ENCODE results near the gene DBI.
A peak's percentile ranks its signal among the peaks of the same experiment; 100 is the strongest.

The DBI gene

DNA sequence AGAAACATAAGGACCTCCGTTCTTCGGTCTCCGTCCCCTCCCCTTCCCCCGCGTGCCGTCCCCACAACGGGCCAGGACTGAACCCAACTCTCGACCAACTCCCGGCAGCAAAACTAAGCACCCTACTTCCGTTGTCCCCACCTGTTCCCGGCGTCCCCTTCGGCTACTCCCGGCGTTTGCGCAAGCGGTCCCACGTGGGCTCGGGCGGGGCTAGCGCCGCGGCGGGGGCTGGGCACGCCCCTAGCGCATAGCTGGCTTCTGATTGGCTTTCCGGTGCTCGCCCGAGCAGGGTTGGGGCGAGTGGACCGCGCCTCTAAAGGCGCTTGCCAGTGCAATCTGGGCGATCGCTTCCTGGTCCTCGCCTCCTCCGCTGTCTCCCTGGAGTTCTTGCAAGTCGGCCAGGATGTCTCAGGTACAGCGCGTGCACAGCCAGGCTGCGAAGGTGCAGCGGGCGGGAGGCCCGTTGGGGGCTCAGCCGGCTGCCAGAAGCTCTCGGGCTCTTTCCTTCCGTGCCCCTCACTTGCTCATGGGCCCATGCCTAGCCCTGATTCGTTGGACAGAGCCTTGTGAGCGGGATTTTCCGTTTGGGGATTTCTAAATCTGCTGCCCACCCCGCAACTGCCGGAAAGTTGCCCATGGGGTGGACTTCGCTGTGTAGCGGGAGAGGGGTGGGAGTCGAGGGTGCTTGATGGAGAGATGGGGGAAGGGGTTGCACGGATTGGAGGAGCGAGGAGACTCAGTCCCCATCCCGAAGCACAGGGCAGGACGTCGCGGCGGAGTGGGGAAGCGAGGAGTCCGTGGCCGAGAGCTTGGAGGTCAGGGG, at the start of gene DBI, which contains the start of gene C2orf76:
Gene DBI, plus strand, starts transcription at position 329 of the 823 bp plus-strand sequence. Its CDS starts 75 bp downstream, at position 404.
Gene C2orf76, minus strand, starts transcription at position 186 of the 823 bp plus-strand sequence. CDS start 26,875 bp downstream, outside the sequence.
- DNase-seq: peak; percentile 83 to 91

DNA sequence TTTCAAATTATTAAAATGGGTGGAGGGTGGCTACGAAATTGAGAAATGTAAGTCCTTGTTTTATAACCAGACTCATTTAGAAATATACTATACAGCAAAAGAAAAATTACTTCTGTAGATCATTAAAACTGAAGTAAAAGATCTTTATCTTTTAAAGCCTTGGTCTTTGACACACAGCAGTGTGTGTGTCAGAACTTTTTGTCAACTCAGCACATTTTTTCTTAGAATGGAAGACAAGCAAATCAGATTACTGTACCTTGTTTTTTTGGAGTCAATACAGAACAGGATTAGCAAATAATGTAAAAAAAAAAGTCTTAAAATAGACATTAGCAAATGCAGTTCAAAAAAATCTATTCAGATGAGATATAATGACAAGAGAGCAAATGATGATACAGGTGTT, 49.2 kb upstream of the DBI start:
- DNase-seq: no peak

DNA sequence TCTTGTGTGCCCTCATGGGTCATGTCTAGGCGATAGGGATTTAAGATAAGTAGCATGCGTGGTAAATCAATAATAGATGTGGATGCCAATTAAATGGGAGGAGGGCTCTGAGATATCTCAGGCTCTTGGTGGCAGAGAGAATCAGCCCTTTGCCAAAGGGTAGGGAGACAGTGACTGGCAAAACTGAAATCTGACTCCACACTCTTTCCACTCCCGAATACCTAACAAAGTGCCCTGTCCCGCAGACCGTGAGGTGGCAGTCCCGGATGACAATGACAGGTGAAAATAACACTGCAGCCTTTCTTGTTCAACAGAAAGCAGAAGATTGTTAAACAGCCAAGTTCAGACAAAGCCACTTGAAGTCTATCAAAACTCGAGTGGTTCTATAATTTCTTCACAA, 47.2 kb upstream of the DBI start:
- no peak for DNase-seq

DNA sequence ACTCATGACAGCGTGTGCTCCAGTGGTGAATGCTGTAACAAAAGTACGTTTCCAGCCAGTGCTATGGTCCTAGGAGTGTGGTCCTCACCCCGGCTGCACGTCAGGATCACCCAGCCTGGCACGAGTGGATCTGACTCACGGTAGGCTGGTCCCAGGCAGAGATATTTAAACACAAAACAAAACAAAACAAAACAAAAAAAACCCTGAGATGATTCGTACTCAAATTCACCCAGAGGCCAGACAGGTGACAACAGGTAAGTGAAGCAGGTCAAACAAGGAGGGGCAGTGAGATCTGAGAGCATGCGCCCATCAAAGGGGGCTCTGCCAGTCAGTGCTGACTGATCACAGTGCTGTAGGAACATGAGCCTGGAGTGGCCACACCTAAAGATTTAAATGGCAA, 43.3 kb upstream of the DBI start:
- no peak for DNase-seq

DNA sequence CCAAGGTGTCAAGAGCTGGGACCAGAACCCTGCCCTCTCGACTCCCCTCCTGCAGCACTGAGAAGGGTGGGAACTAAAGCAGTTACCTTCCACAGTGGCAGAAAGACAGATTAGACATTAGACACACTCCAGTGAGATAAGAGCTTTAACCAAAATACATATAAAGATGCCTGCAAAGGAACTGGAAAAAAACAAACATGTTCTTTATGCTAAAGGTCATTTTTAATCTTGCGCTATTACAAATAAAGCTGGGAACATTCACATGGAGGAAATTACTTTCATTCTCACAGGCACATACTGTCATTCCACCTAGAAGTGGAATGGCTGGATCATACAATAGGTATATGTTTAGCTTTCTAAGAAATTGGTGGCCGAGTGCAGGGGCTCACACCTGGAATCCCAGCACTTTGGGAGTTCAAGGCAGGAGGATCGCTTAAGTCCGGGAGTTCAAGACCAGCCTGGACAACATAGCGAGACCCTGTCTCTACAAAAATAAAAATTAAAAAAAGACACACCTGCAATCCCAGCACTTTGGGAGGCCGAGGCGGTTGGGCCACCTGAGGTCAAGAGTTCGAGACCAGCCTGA, 42.0 kb upstream of the DBI start:
- DNase-seq: no peak

DNA sequence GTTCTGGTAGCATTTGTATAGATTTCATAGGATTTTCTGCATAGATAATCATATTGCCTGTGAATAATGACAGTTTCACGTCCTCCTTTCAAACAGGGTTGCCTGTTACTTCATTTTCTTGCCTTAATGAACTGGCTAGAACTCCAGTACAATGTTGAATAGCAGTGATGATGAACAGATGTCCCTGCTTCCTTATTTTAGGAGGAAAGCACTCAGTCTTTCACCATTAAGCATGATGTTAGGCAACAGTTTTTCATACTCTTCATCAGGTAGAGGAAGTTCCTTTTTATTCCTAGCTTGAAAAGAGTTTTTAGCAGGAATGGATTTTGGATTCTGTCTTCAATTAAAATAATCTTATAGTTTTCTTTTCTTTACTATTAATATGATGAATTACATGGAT, 39.8 kb upstream of the DBI start:
- DNase-seq: no peak

DNA sequence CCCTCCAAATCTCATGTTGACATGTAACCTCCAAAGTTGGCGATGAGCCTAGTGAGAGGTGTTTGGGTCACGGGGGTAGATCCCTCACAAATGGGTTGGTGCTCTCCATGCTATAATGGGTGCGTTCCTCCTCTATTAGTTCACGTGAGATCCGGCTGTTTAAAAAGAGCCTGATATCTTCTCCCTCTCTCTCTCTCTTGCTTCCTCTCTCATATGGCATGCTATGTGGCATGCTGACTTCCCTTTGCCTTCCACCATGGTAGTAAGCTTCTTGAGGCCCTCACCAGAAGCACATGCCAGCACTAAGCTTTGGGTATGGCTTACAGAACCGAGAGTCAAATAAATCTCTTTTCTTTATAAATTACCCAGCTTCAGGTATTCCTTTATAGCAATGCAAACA, 39.3 kb upstream of the DBI start:
- DNase-seq: no peak

DNA sequence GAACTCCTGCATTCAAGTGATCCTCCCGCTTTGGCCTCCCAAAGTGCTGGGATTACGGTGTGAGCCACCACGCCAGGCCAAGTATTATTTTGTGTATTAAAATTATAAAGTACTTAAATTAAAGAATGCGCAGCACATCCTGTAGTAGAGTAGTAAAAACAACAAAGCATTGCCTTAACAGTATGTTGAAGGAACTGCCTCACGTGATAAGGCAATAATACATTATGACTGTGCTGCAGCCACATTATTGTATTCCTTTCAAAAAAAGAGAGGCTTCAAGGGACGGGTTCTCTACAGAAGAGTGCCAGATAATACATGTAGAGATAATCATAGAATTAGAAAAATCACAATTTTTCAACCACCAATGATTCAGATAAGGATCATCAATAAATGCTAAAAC, 33.8 kb upstream of the DBI start:
- no peak for DNase-seq

DNA sequence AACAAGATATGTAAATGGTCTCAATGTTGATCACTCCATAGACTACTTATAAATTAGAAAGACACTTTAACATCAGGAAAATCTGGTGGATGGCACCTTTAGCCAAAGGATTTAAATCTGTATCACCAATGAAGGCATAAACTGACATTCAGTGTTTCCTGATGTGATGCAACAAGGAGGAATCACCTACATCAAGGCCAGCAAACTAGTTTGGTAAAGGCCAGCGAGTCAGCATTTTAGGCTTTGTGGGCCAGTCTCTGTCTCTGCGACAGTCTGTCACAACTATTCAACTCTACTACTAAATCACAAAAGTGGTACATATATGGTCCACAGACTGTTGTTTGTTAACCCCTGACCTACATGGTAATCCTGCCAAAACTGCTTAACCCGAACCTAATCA, 33.4 kb upstream of the DBI start:
- no peak for DNase-seq

DNA sequence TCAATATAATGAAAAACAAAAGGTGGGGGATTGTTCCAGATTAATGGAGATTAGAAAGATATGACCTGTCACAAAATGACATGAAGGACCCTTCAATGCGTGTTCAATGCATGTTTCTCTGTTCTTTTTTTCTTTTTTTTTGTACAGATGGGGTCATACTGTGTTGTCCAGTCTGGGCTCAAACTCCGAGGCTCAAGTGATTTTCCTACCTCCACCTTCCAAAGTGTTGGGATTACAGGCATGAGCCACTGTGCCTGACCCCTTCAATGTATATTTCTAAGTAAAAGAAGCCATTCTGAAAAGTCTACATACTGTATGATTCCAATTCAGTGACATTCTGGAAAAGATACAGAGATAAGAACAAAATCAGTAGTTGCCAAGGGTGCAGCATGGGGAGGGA, 32.9 kb upstream of the DBI start:
- DNase-seq: no peak

DNA sequence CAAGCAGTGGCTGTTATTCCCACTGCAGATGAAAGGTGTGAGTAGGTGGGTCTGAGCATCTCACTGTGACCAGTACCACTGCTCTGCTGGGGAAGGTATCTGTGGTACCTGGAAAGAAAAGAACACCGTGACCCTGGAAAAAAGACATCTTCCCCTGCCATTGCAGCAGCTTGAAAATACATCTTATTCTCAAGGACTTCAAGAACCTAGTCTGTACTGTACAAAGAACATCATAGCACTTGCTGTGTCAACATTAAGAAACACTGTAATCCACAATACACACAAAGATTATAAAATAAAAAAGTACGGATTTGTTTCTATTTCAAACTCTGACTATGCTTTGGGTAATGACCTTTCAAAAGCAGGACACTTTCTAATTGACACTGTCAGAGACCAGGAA, 29.0 kb upstream of the DBI start:
- no peak for DNase-seq

DNA sequence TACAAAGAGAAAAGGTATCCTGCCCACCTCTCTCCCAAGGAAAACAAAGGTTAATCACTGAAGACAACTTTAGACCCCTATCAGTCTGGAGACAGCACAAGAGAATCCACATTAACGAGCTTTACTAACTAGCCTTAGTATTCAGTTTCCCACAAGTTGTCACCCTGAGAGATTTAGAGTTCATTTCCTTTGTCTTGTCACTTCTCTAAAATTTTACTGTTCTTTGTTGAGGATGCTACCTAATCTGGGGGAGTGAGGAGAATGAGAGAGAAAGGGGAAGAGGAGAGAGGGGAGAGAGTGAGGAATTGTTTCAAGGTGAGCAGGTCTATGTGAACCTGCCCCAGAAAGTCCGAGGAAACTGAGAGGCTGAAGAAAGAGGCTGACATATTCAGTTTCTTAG, 28.5 kb upstream of the DBI start:
- DNase-seq: no peak

DNA sequence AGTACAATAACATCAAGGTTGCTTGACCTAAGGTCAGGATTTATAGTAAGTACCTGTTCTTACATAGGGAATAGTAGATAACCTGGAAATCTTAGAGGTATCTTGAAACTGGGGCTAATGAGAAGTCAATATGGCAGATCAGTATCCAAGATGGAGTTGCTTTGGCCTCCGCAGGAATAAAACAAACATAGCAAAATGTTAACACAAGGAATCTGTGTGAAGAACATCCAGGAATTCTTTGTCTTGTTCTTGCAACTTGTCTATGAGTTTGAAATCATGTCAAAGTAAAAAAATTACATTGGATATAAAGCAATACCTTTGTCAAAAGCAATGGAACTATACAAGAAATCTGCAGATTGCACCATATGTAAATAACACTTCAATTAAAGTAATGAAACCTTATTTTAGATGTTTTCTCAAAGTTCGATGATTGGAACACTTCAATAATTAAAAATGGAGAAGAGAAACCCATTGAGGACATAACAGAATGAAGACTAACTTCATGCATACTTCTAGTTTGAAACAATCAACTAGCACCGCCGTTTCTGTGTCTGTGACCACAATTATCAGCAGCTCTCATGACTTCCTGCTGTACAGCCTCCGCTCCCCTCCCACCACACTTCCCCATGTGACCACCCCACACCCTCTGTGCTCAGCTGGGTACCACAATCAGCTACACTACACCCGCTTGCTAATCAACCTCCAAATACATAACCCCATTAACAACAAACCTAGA, 27.8 kb upstream of the DBI start:
- no peak for DNase-seq

DNA sequence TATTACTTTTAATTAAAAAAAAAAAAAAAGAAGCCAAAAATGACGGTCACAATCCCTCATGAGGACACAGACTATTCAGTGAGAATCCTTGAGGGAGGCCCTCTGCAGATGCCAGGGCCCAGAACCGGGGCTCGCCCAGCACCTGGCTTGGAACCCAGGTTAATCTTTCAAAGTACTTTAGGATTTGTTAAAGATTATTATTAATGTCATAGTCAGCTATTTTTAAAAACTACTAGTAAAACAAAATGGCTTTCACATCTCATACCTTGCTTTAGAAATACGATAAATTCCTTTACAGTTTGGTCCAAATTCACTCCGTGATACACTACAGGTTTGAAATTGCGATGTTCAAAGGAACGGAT, 27.2 kb upstream of the DBI start:
- DNase-seq: no peak

DNA sequence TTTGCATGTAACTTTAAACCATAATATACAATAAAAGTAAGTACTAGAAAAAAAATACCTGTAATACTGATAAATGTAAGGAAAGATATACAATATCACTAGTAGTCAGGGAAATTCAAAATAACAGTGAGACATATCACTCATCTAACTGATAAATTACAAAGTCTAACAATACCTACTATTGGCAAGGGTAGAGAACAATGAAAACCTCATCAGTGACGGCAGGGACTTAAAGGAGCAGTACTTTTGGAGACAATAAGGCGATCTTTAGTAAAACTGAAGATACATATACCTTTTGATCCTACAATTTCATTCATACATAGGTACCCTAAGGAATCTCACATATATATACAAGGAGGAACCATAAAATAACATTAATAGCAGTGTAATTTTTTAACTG, 25.1 kb upstream of the DBI start:
- no peak for DNase-seq

DNA sequence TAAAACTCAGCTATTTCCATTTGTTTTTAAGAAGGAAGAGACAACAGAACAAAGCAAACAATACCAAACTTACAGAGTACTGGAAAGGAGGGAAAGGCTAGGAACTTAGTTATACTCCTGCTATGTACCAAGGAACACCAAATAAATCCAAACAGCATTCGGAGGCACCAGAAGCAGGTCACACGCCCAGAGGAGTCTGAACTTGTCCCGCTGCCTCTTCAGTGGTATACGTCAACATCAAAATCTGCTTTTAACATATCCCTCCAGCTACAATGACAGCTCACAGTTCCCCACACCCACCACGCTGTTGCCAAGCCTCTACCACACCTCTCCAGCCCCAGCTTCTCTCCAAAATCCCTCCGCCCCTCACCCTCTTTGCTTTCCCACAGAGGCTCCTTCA, 17.5 kb upstream of the DBI start:
- DNase-seq: no peak

DNA sequence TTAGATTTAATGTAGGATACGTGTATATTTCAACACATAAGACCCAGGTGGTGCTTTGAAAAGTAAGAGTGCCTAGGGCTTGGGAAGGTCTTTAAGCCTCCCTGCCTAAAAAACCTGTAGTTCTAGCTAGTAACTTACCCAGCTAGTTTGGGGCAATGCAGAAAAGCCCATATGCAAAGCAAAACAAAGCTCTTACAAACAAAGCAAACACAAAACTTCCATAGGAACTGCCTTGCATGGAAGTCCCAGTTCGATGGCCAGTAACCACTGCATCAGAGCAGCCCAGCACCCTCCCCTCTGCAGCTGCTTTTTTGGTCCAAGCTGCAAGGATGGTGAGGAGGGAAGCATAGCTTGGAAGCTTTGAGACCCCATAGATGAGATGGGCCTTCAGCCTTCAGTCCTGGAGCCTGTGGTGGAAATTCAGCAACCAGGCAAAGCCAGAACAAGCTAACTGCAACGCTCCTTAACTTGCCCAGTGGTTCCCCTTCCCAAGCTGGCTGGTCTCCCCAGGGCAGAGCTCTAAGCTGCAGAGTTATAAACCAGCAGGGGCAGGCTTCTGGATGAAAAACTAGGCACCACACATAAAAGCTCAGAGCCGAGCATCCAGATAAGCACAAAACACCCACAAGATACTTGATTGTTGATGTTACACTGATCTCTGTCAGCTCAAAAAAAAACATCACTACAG, 16.3 kb upstream of the DBI start:
- no peak for DNase-seq

DNA sequence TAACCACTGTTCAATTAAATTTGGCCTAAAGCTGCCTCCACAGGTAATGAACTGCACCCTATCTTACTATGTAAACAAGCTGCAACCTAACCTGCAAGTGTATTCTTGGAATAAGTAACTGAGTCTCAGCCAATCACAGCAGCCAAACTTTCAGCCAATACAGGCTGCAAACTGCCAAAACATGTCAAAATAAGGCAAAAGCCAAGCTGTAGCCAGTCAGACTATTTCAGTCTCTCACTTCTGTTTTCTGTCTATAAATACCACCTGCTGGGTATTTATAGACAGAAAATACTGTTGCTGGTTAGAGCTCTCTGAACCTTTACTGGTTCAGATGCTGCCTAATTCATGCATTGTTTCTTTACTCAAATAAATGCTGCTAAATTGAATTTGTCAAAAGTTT, 14.4 kb upstream of the DBI start:
- DNase-seq: no peak

DNA sequence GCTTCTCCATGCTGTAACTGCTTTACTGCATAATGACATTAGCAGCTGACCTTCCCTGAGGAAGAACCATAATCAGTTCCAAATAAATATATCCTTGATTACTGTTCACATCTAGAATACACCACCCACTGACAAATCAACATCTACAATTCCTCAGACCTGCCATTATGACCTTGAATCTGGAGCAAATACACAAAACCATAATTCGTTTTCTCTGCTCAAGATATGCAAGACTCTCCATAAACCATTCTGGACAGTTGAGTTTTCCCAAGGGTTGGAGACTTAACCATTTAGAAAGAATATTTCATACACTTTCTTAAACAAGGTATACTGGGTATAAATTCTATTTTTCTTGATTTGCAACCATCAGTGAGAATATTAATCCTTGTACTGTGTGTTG, 11.9 kb upstream of the DBI start:
- DNase-seq: no peak

DNA sequence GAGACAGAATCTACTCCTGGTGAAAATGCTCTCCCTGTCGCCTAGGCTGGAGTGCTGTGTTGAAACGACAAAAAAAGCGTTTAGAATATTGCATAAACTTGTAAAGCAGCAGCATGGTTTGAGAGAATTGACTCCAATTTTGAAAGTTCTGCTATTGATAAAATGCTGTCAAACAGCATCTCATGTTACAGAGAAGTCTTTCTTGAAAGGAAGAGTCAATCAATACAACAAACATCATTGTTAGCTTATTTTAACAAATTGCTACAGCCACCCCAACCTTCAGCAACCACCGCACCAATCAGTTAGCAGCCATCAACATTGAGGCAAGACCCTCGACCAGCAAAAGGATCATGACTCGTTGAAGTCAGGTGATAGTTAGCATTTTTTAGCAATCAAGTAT, 7.0 kb upstream of the DBI start:
- DNase-seq: no peak

DNA sequence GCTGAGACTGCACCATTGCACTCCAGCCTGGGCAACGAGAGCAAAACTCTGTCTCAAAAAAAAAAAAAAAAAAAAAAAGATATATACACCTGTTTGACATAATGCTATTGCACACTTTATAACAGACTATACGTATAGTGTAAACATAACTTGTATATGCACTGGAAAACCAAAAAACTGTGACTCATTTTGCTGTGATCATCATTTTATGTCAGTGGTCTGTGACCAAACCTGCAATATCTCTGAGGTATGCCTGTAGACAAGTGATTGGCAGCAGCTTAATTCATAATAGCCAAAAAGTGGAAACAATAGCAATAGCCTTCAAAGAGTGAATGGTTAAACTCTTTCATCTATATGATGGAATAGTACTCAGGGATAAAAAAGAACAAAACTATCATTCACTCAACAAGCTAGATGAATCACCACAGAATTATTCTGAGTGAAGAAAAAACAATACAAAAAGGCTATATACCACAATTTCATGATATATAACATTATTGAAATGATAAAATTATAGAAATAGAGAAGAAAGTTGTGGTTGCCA, 6.3 kb upstream of the DBI start:
- no peak for DNase-seq

DNA sequence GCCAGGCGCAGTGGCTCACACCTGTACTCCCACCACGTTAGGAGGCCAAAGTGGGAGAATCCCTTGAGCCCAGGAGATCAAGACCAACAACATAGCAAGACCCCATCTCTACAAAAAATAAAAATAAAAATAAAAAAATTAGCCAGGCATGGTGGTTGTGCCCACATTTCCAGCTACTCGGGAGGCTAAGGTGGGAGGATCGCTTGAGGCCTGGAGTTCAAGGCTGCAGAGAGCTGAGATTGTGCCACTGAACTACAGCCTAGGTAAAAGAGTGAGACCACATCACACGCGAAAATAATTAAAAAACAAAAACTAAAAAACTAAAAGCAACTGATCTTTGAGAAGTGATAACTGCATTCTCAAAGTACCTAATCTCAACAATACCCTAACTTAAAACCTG, 2.0 kb upstream of the DBI start:
- DNase-seq: no peak

DNA sequence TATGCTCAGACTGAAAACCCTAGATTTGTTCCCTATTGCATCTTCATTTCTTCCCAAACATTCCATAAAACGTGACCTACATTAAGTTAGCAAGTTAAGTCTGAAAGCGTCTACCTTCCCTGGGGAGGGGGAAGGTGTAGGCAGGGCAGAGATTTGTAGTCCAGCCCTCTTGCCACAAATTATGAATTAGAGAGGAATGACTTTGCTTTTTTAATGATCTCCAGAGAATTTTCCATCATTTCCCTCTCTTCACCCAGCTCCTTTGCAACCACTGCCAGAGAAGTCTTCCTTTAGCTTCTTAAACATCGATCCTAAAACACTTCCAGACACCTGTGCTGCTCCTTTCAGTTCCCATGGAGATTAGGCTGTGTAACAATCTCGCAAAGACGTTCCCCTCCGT, 1.3 kb upstream of the DBI start:
- no peak for DNase-seq

Data from SW 1271 (cell line).